Astrocyte (in vitro differentiated cells and primary cell): Measurements from ENCODE around the gene IFNG-AS1. TPM values are rescaled to one million over a fixed set of nuclear protein-coding genes. Genes with fewer than 3 reads are reported as not detected.

Source experiments
- DNase-seq: peaks from one replicate; pipeline ENCODE4 v3.0.0-alpha.2; 2010; ENCODE audit warnings: low read depth
- FAIRE-seq: peaks from 2 replicates; lab custom pipeline; 2011; peaks lifted over from hg19 to GRCh38; lab: Jason Lieb, UNC
- H2AFZ ChIP-seq: 2 replicates; pipeline ENCODE4 v1.6.0; 2012; ENCODE audit warnings: low read depth, low read length, inconsistent platforms
- H3K27ac ChIP-seq: 2 replicates; pipeline ENCODE4 v1.5.1; 2011; ENCODE audit warnings: low read depth, low read length, inconsistent platforms
- H3K27me3 ChIP-seq: 2 replicates; pipeline ENCODE4 v1.6.0; 2011; ENCODE audit warnings: low read length, inconsistent platforms; ENCODE audit not compliant: insufficient read depth
- H3K36me3 ChIP-seq: 2 replicates; pipeline ENCODE4 v1.5.1; 2011; ENCODE audit warnings: low read length, inconsistent platforms; ENCODE audit not compliant: insufficient read depth
- H3K4me1 ChIP-seq: 2 replicates; pipeline ENCODE4 v1.5.1; 2011; ENCODE audit warnings: low read length, inconsistent platforms; ENCODE audit not compliant: insufficient read depth
- H3K4me2 ChIP-seq: 2 replicates; pipeline ENCODE4 v1.6.0; 2012; ENCODE audit warnings: low read length, inconsistent platforms
- H3K4me3 ChIP-seq: 2 replicates; pipeline ENCODE4 v1.5.1; 2011; ENCODE audit warnings: low read depth, mild to moderate bottlenecking, low read length, inconsistent platforms; ENCODE audit not compliant: insufficient read depth
- H3K79me2 ChIP-seq: 2 replicates; pipeline ENCODE4 v1.6.0; 2012; ENCODE audit warnings: mild to moderate bottlenecking, low read length, inconsistent platforms; ENCODE audit not compliant: insufficient read depth
- H3K9ac ChIP-seq: 2 replicates; pipeline ENCODE4 v1.6.0; 2012; ENCODE audit warnings: mild to moderate bottlenecking, low read length, inconsistent platforms
- H3K9me3 ChIP-seq: 2 replicates; pipeline ENCODE4 v1.5.1; 2012; ENCODE audit warnings: low read depth, mild to moderate bottlenecking, low read length, inconsistent platforms; ENCODE audit not compliant: insufficient read depth
- H4K20me1 ChIP-seq: 2 replicates; pipeline ENCODE4 v1.6.0; 2012; ENCODE audit warnings: low read length, inconsistent platforms; ENCODE audit not compliant: insufficient read depth
- H3K27ac Mint-ChIP-seq: one replicate; pipeline ENCODE4 v1.8.0; 2021; ENCODE audit warnings: mild to moderate bottlenecking, mixed read lengths; ENCODE audit not compliant: unreplicated experiment
- H3K27me3 Mint-ChIP-seq: one replicate; pipeline ENCODE4 v1.8.0; 2021; ENCODE audit warnings: low read depth, mixed read lengths; ENCODE audit not compliant: unreplicated experiment
- H3K36me3 Mint-ChIP-seq: one replicate; pipeline ENCODE4 v1.8.0; 2021; ENCODE audit warnings: low read depth, mixed read lengths; ENCODE audit not compliant: unreplicated experiment
- H3K4me1 Mint-ChIP-seq: one replicate; pipeline ENCODE4 v1.8.0; 2021; ENCODE audit warnings: low read depth, mixed read lengths; ENCODE audit not compliant: unreplicated experiment
- H3K4me3 Mint-ChIP-seq: one replicate; pipeline ENCODE4 v1.8.0; 2021; ENCODE audit warnings: mild to moderate bottlenecking, moderate library complexity, mixed read lengths; ENCODE audit not compliant: unreplicated experiment
- H3K9me3 Mint-ChIP-seq: one replicate; pipeline ENCODE4 v1.8.0; 2021; ENCODE audit warnings: mild to moderate bottlenecking, mixed read lengths; ENCODE audit not compliant: unreplicated experiment
- EZH2 ChIP-seq: IDR thresholded peaks from 2 replicates; pipeline ENCODE4 v1.6.1; 2012; ENCODE audit warnings: mild to moderate bottlenecking, low read length, inconsistent platforms; ENCODE audit not compliant: insufficient read depth
- total RNA-seq: library from RNA; stranded (reverse); gene quantifications from 2 replicates; pipeline ENCODE4 v1.2.1, GENCODE V29; 2021
- TF ChIP-seq, protein P1 (sequence below): IDR thresholded peaks from 2 replicates; pipeline ENCODE4 v1.5.1; 2011; ENCODE audit warnings: low read depth, mild to moderate bottlenecking, inconsistent platforms, low read length, moderate library complexity; ENCODE audit not compliant: insufficient read depth

IFNG-AS1 gene
- total RNA-seq, 1 donor from 2014 or later = not detected

DNA sequence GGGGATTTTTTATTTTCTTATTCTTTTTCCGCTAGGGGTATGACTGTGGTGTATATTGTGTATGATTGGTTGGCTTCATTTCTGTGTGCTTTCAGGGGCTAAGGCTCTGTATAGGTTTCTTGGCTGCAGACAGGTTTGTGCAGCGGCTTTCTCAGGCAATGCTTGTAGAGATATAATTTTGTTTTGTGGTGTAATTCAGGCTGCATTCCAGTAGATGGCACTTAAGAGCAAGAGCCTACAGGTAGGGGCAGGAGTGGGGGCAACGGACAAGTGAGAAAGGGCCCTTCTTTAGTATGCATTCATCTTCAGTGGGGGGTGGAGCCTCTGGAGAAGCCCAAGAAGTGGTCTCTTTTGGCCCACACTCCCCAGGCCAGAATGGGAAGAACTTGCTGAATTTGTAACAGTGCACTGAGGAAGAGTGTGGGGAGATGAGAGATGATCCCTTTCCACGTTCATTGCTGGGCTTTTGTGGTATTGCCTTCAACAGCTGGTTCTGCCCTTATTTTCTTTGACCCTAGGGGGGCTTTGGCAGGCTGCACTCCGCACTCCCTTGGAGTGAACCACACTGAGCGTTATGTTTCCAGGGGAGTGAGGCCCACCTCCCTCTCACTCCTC lies 78.6 kb downstream of the IFNG-AS1 start:
- TF ChIP-seq, protein P1, sequence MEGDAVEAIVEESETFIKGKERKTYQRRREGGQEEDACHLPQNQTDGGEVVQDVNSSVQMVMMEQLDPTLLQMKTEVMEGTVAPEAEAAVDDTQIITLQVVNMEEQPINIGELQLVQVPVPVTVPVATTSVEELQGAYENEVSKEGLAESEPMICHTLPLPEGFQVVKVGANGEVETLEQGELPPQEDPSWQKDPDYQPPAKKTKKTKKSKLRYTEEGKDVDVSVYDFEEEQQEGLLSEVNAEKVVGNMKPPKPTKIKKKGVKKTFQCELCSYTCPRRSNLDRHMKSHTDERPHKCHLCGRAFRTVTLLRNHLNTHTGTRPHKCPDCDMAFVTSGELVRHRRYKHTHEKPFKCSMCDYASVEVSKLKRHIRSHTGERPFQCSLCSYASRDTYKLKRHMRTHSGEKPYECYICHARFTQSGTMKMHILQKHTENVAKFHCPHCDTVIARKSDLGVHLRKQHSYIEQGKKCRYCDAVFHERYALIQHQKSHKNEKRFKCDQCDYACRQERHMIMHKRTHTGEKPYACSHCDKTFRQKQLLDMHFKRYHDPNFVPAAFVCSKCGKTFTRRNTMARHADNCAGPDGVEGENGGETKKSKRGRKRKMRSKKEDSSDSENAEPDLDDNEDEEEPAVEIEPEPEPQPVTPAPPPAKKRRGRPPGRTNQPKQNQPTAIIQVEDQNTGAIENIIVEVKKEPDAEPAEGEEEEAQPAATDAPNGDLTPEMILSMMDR = peak; percentile 28
- no peak for TF ChIP-seq EZH2
- DNase-seq = no peak
- Histone ChIP-seq H3K9me3 (no peaks in the 10 kb centered on the region), H3K9ac (no peak overlapping the region), H3K4me1 (no peaks in the 10 kb centered on the region), H3K36me3 (no peaks in the 10 kb centered on the region), H3K27ac (no peak overlapping the region), H3K4me2 (no peak overlapping the region), H3K79me2 (no peaks in the 10 kb centered on the region), H2AFZ (no peak overlapping the region), H4K20me1 (no peaks in the 10 kb centered on the region), H3K4me3 (no peak overlapping the region), H3K27me3 (no peaks in the 10 kb centered on the region)
- H3K36me3 Mint-ChIP-seq = peaks cover 5% of the 10 kb centered on the region
- peaks cover 6% of the 10 kb centered on the region for H3K9me3 Mint-ChIP-seq
- no peak for FAIRE-seq
- H3K4me3 Mint-ChIP-seq = no peak overlapping the region
- H3K27ac Mint-ChIP-seq = no peak overlapping the region
- no peaks in the 10 kb centered on the region for H3K4me1 Mint-ChIP-seq
- peaks cover 2% of the 10 kb centered on the region for H3K27me3 Mint-ChIP-seq

DNA sequence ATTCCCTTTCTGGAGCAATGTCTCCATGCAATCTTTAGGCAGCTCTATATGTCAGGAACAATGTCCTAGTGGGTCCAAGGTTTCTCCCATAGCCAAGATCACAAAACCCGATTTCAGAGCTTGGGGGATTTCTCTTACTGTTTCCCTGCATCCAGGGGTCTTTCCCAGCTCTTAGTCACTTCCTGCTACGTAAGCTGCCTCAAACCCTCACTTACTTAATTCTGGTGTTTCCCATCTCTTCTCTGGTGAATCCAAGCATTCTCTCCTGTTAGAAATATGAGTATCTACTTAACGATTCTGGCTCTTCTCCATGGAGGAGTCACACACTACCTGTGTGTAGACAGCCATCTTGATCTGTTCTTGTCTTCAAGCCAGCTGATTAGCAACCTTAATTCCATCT lies 80.0 kb downstream of the IFNG-AS1 start:
- no peaks in the 10 kb centered on the region for H3K79me2 ChIP-seq
- H4K20me1 ChIP-seq = no peaks in the 10 kb centered on the region
- no peak overlapping the region for H3K4me3 ChIP-seq
- no peak overlapping the region for H3K9ac ChIP-seq
- Mint-ChIP-seq H3K36me3 (peaks cover 5% of the 10 kb centered on the region), H3K4me1 (no peaks in the 10 kb centered on the region), H3K9me3 (peaks cover 6% of the 10 kb centered on the region), H3K27ac (no peak overlapping the region), H3K27me3 (no peaks in the 10 kb centered on the region), H3K4me3 (no peak overlapping the region)
- no peaks in the 10 kb centered on the region for H3K36me3 ChIP-seq
- H3K27me3 ChIP-seq = no peaks in the 10 kb centered on the region
- H3K9me3 ChIP-seq = no peaks in the 10 kb centered on the region
- no peaks in the 10 kb centered on the region for H3K4me1 ChIP-seq
- H3K4me2 ChIP-seq = no peak overlapping the region
- no peak overlapping the region for H2AFZ ChIP-seq
- FAIRE-seq = no peak
- H3K27ac ChIP-seq = no peak overlapping the region
- TF ChIP-seq EZH2 = no peak
- TF ChIP-seq, protein P1 = no peak
- DNase-seq = no peak

Other genes with a start within 250 kb of the IFNG-AS1 start
- gene IFNG, start 170.3 kb downstream of the IFNG-AS1 start, total RNA-seq = not detected in 2 replicates
- not detected in 2 replicates for gene IL26, start 236.4 kb downstream of the IFNG-AS1 start, total RNA-seq